Upper lobe of right lung (tissue), 1 donor: ENCODE results near the gene CELSR2. TPM values are rescaled to one million over a fixed set of nuclear protein-coding genes. Genes with fewer than 3 reads are reported as not detected.

ENCODE experiments used
- ATAC-seq: fragments of 200-7000 bp; cut with Tn5 transposase; one replicate; pipeline ENCODE4 v1.9.1; 2020; ENCODE audit warnings: mild to moderate bottlenecking, moderate library complexity
- DNase-seq: peaks from one replicate; pipeline ENCODE4 v3.0.0-alpha.2; 2020
- H3K27ac ChIP-seq: fragments of 200-600 bp; one replicate; pipeline ENCODE4 v1.8.0; 2022
- H3K27me3 ChIP-seq: fragments of 200-600 bp; one replicate; pipeline ENCODE4 v1.8.0; 2022; ENCODE audit warnings: mild to moderate bottlenecking
- H3K36me3 ChIP-seq: fragments of 200-600 bp; one replicate; pipeline ENCODE4 v1.8.0; 2022
- H3K4me1 ChIP-seq: fragments of 200-600 bp; one replicate; pipeline ENCODE4 v1.8.0; 2022
- H3K4me3 ChIP-seq: fragments of 200-600 bp; one replicate; pipeline ENCODE4 v1.8.0; 2022; ENCODE audit warnings: mild to moderate bottlenecking
- H3K9me3 ChIP-seq: fragments of 200-600 bp; one replicate; pipeline ENCODE4 v1.8.0; 2022
- intact Hi-C: fragments of 100-400 bp; cut with DNase I; formaldehyde crosslinking; loops from one replicate; pipeline ENCODE4 v1.11.0; 2022
- total RNA-seq: library from RNA; stranded (reverse); fragmentation: NEBNext Ultra II Directional; extraction: Animal tissue kit (Norgen Biotek cat#: 25700); gene quantifications from one replicate; pipeline ENCODE4 v1.2.1, GENCODE V29; 2021
- TF ChIP-seq, protein P1 (sequence below): fragments of 200-600 bp; IDR thresholded peaks from one replicate; pipeline ENCODE4 v1.8.0; 2022; ENCODE audit warnings: antibody characterized with exemption
- donor health status: DM: no; HTN: yes; CAD: no; lungs with severe emphysema.

The CELSR2 gene
- total RNA-seq, 1 donor from 2014 or later = 7.4 TPM

DNA sequence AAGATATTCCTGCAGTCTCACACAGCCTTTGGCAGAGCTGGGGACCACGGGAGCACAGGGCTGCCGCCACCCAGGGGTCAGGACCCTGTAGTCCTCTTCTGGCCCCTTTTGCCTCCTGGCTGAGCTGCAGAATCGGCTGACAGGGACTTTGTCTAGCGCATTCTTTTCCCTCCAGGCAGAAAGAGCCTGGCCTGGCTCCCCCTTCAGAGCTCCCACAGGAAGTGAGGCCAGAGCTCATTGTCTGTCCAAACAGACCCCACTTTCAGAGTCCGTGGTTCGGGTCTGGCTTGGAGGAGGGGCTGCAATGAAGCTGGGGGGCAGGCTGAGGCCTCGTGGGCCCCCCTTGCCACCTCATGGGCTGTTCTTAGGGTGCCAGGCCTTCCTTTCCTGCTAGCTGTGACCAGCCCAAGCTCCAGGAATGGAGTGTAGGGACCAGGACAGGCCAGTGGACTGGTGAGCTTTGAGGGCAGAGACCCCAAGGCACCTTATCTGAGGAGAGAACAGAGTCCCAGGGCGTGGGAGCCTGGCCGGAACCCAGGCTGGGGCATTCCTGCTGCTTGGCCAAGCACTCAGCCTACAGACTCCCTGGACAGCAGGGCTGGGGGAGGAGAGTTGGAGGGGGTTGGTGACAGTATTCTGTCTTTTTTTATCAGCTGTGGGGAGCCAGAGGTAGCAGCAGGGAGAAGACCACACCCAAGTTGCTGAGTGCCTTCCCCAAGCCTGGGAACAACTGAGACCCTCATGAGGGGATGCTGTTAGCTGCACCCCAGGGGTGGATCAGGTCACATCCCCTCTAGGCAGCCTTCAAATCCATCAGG lies 4.7 kb downstream of the CELSR2 start:
- Histone ChIP-seq H3K36me3 (no peaks in the 10 kb centered on the region), H3K9me3 (no peaks in the 10 kb centered on the region), H3K4me1 (peaks cover 23% of the 10 kb centered on the region), H3K27me3 (no peaks in the 10 kb centered on the region), H3K27ac (peak overlapping the region; percentile 80), H3K4me3 (no peak overlapping the region)
- no peak for DNase-seq
- intact Hi-C loops = no loop called here
- TF ChIP-seq, protein P1, sequence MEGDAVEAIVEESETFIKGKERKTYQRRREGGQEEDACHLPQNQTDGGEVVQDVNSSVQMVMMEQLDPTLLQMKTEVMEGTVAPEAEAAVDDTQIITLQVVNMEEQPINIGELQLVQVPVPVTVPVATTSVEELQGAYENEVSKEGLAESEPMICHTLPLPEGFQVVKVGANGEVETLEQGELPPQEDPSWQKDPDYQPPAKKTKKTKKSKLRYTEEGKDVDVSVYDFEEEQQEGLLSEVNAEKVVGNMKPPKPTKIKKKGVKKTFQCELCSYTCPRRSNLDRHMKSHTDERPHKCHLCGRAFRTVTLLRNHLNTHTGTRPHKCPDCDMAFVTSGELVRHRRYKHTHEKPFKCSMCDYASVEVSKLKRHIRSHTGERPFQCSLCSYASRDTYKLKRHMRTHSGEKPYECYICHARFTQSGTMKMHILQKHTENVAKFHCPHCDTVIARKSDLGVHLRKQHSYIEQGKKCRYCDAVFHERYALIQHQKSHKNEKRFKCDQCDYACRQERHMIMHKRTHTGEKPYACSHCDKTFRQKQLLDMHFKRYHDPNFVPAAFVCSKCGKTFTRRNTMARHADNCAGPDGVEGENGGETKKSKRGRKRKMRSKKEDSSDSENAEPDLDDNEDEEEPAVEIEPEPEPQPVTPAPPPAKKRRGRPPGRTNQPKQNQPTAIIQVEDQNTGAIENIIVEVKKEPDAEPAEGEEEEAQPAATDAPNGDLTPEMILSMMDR = no peak
- ATAC-seq = no peak

DNA sequence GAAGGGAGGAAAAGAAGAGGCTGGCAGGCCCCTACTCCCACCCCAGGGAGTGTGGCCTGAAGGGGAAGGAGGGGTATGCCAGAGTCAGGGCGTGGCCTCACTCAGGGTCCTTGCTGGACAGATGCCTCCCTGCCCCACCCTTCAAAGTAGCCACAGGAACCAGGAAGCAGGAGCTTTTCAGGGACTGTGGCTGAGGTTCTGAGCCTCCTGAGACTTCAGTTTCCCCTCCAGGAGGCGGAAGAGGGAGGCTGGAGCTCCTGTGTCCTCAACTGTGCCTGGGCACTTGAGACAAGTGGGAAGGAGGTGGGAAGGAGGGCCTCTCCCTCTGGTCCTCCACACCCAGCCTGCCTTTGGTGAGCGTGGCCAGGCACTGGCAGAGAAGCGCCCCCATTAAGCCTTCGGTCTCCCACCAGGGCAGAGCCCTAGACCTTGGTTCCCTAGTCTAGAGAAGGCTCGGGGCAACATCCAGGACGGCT lies 5.3 kb downstream of the CELSR2 start:
- Histone ChIP-seq H3K4me1 (peaks cover 20% of the 10 kb centered on the region), H3K9me3 (no peaks in the 10 kb centered on the region), H3K27ac (peak overlapping the region; percentile 80), H3K36me3 (no peaks in the 10 kb centered on the region), H3K27me3 (no peaks in the 10 kb centered on the region), H3K4me3 (no peak overlapping the region)
- ATAC-seq (peak; percentile 22), DNase-seq (no peak)
- TF ChIP-seq, protein P1 = no peak
- intact Hi-C loops = no loop called here

DNA sequence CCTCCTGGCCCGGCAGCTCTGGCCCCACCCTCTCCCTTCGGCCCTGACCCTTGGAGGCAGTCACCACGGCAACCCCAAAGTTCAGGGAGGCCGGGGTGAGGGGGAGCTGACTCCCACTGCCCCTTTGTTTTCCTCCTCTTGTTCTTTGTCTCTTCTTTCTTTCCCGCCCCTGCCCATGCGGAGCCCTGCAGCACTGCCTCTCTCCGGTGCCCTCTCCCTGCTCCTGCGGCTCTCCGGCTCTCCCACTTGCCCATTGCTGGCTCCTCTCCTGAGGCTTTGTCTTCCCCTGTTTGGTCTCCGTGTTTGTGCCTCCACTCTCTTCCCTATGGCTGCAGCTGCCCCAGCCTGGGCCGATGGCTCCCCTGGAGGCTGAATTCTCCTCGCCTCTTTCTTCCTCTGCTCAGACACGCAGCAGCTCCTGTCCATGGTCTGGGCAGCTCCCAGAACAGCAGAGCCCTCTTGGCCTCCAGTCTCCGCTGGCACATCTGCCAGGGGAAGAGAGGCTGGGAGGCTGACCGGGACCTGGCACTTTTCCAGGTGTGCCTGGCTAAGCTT lies 5.8 kb downstream of the CELSR2 start:
- DNase-seq = no peak
- Histone ChIP-seq H3K4me1 (peaks cover 17% of the 10 kb centered on the region), H3K9me3 (no peaks in the 10 kb centered on the region), H3K27me3 (no peaks in the 10 kb centered on the region), H3K27ac (no peak overlapping the region), H3K4me3 (no peak overlapping the region), H3K36me3 (no peaks in the 10 kb centered on the region)
- intact Hi-C loops = no loop called here
- TF ChIP-seq, protein P1 = no peak
- ATAC-seq = no peak

DNA sequence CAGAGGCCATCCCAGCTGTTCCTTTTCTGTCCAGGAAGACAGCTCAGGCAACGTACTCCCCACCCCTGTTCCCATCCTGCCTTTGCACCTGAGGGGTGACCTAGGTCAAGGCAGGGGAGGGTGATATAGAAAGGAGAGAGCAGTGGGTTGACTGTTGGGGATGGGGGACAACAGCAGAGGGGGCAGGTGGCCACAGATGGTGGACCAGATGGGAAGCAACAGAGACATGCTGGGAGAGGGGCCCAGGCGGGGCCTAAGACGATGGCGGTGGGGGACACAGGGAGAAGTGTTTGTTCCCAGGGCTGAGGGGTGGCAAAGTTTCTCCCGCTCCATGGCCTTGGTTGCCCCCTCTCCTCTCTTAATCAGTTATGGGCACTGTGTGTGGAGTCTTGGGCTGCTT lies 6.3 kb downstream of the CELSR2 start:
- Histone ChIP-seq H3K9me3 (no peaks in the 10 kb centered on the region), H3K27ac (no peak overlapping the region), H3K4me3 (no peak overlapping the region), H3K36me3 (no peaks in the 10 kb centered on the region), H3K27me3 (no peaks in the 10 kb centered on the region), H3K4me1 (peaks cover 13% of the 10 kb centered on the region)
- TF ChIP-seq, protein P1 = no peak
- intact Hi-C loops = no loop called here
- ATAC-seq (no peak), DNase-seq (no peak)

DNA sequence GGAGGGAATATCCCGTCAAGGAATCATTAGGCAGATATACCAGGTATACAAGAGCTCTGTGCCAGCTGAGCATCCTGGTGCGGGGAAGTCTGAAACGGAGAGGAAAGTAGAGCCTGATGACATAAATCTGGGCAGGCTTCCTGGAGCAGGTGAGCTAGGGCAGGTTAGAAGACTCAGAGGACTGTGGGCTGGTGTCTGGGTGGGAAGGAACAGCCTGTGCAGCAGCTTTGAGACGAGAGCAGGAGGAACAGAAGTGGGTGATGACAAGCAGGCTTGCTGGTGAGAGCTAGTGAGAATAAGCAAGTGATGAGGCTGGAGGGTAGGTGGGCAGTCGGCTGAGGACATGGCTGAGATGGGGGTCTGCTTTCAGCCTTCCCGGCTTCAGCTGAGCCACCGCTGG lies 6.7 kb downstream of the CELSR2 start:
- intact Hi-C loops = no loop called here
- Histone ChIP-seq H3K27me3 (no peaks in the 10 kb centered on the region), H3K27ac (no peak overlapping the region), H3K9me3 (no peaks in the 10 kb centered on the region), H3K4me3 (no peak overlapping the region), H3K36me3 (no peaks in the 10 kb centered on the region), H3K4me1 (peaks cover 13% of the 10 kb centered on the region)
- TF ChIP-seq, protein P1 = no peak
- no peak for DNase-seq
- no peak for ATAC-seq
